ENCODE data around the gene CFAP52. TPM values are rescaled to one million over a fixed set of nuclear protein-coding genes. Genes with fewer than 3 reads are reported as not detected.
A peak's percentile ranks its signal among the peaks of the same experiment; 100 is the strongest.
"Not testable (repeated sequence)": the region's sequence is repeated elsewhere in the genome, so short reads cannot be mapped to it uniquely, and the experiment has no call there.

CFAP52 gene
- total RNA-seq, 5 donors from 2014 or later (not counting 1 experiment from before 2014, with no cell fraction given) = not detected

DNA sequence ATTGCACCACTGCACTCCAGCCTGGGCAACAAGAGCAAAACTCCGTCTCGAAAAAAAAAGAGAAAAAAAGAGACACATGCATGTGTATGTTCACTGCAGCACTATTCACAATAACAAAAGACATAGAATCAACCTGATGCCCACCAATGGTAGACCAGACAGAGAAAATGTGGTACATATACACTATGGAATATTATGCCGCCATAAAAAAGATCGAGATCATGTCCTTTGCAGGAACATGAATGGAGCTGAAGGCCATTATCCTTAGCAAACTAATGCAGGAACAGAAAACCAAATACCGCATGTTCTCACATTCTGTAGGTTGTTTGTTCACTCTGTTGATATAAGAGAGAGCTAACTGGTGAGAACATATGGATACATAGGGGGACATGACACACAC, 9.7 kb upstream of the CFAP52 start:
- H3K36me3 Mint-ChIP-seq = peaks cover 53% of the 10 kb centered on the region
- CTCF ChIA-PET = interaction anchor here (0.8 to 1.1 kb wide), 2 partner anchors 10 to 11 kb away, joined by 3 to 4 read pairs; partner anchors contain the start of gene CFAP52 (in 1 of the 2)
- Histone ChIP-seq H3K4me1 (ENCODE audit: control insufficient read depth in 1 of 2, extremely low read depth in 1 of 2, insufficient read depth in 2 of 2, low read length in 2 of 2) (peaks cover 0 to 11% of the 10 kb centered on the region in 2 experiments), H3K36me3 (ENCODE audit: control insufficient read depth in 2 of 2, extremely low read depth in 1 of 2, insufficient read depth in 1 of 2, low read length in 1 of 2) (peaks cover 6 to 13% of the 10 kb centered on the region in 2 donors), H3K27ac (ENCODE audit: low read length) (peak overlapping the region; percentile 41)
- ATAC-seq (replicated peaks in 1 of 4); H3K27me3 ChIP-seq (replicated peaks in 1 of 2; ENCODE audit: control insufficient read depth in 2 of 2, extremely low read depth in 1 of 2, insufficient read depth in 2 of 2, low read length in 1 of 2); H3K9me3 Mint-ChIP-seq; H3K4me3 ChIP-seq (ENCODE audit: control insufficient read depth in 1 of 2, extremely low read depth in 1 of 2, low read length in 1 of 2); H3K27me3 Mint-ChIP-seq; DNase-seq; POLR2A ChIA-PET; H3K9me3 ChIP-seq: not testable (repeated sequence)
- H3K4me3 Mint-ChIP-seq = peak overlapping the region in 1 of 3 donors; percentile 14
- H3K4me1 Mint-ChIP-seq = peaks cover 42 to 49% (median 47%) of the 10 kb centered on the region in 3 donors
- WGBS (ENCODE audit: insufficient coverage) = 100% methylated on average over 1 of the region's 5 CpGs
- peak overlapping the region; percentile 84 to 88 for H3K27ac Mint-ChIP-seq

DNA sequence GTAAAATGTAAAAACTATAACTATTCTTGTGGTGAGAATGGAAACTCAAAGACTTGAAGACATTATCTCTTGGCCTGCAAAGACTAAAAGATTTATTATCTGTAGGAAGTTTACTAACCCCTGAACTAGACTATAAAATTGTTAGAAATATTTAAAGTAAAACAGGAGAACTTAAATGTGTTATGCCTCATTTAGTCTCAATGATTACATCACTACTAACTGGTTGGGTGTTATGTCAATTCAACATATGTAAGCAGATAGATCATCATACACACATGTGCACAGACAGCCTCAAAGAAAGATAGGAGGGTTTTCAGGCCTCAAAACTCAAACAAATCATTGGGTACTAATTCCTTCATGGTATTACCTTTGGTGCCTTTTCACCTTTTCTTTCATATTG, 8.4 kb upstream of the CFAP52 start:
- Mint-ChIP-seq H3K9me3 (no peaks in the 10 kb centered on the region), H3K27ac (peak overlapping the region in 1 of 2 donors; percentile 8), H3K36me3 (peaks cover 45% of the 10 kb centered on the region), H3K4me3 (no peak overlapping the region), H3K27me3 (no peaks in the 10 kb centered on the region), H3K4me1 (peaks cover 40 to 44% (median 43%) of the 10 kb centered on the region in 3 donors)
- DNase-seq = no peak
- H3K27me3 ChIP-seq (replicated peaks in 1 of 2; ENCODE audit: control insufficient read depth in 2 of 2, extremely low read depth in 1 of 2, insufficient read depth in 2 of 2, low read length in 1 of 2) = no peaks in the 10 kb centered on the region
- H3K9me3 ChIP-seq = no peaks in the 10 kb centered on the region
- no peak for ATAC-seq (replicated peaks in 1 of 4)
- no peak overlapping the region for H3K4me3 ChIP-seq (ENCODE audit: control insufficient read depth in 1 of 2, extremely low read depth in 1 of 2, low read length in 1 of 2)
- peaks cover 6 to 13% of the 10 kb centered on the region in 2 donors for H3K36me3 ChIP-seq (ENCODE audit: control insufficient read depth in 2 of 2, extremely low read depth in 1 of 2, insufficient read depth in 1 of 2, low read length in 1 of 2)
- ChIA-PET CTCF (interaction anchor here in 1 of 2 donors (1.1 kb wide), 1 partner anchor 10 kb away, joined by 3 read pairs; no protein-coding TSS in a partner anchor), POLR2A (no interaction called here)
- peaks cover 0 to 11% of the 10 kb centered on the region in 2 experiments for H3K4me1 ChIP-seq (ENCODE audit: control insufficient read depth in 1 of 2, extremely low read depth in 1 of 2, insufficient read depth in 2 of 2, low read length in 2 of 2)
- H3K27ac ChIP-seq (ENCODE audit: low read length) = no peak overlapping the region

DNA sequence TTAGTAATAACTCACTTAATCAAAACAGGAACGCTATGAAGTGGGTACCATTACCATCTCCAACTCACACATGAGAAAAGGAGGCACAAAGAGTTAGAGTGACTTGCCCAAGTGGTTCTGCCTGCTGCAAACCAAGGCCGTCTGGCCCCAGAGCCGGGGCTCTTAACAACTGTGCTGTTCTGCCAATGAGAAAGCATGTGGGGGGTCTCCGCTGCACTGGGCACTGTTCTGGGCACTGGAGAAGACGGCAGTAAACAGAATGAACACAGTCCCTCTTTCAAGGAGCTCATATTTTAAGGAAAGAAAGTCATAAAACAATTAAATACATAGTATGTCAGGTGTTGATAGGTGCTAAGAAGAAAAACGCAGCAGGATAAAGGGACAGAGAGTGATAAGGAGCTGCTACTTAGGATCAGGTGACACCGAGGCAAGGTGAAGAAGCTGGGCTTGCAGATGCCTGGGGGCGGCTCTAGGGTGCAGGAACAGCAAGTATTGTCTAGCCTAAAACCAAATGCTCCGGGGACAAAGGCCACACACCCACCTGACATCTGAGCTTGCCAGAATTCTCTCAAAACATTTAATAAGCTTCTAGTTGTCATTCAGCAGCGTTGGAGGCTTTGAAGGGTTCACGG, 7.4 kb upstream of the CFAP52 start:
- no peaks in the 10 kb centered on the region for H3K27me3 ChIP-seq (replicated peaks in 1 of 2; ENCODE audit: control insufficient read depth in 2 of 2, extremely low read depth in 1 of 2, insufficient read depth in 2 of 2, low read length in 1 of 2)
- Mint-ChIP-seq H3K27me3 (no peaks in the 10 kb centered on the region), H3K4me3 (no peak overlapping the region), H3K4me1 (peaks cover 42 to 47% (median 47%) of the 10 kb centered on the region in 3 donors), H3K36me3 (peaks cover 38% of the 10 kb centered on the region), H3K27ac (no peak overlapping the region), H3K9me3 (no peaks in the 10 kb centered on the region)
- 95% methylated on average over 6 of the region's 11 CpGs for WGBS (ENCODE audit: insufficient coverage)
- peaks cover 6 to 13% of the 10 kb centered on the region in 2 donors for H3K36me3 ChIP-seq (ENCODE audit: control insufficient read depth in 2 of 2, extremely low read depth in 1 of 2, insufficient read depth in 1 of 2, low read length in 1 of 2)
- H3K4me3 ChIP-seq (ENCODE audit: control insufficient read depth in 1 of 2, extremely low read depth in 1 of 2, low read length in 1 of 2) = no peak overlapping the region
- CTCF ChIA-PET = no interaction called here
- H3K27ac ChIP-seq (ENCODE audit: low read length) = no peak overlapping the region
- POLR2A ChIA-PET = no interaction called here
- peaks cover 0 to 11% of the 10 kb centered on the region in 2 experiments for H3K4me1 ChIP-seq (ENCODE audit: control insufficient read depth in 1 of 2, extremely low read depth in 1 of 2, insufficient read depth in 2 of 2, low read length in 2 of 2)
- H3K9me3 ChIP-seq = no peaks in the 10 kb centered on the region
- ATAC-seq (replicated peaks in 1 of 4) (no peak), DNase-seq (no peak)

DNA sequence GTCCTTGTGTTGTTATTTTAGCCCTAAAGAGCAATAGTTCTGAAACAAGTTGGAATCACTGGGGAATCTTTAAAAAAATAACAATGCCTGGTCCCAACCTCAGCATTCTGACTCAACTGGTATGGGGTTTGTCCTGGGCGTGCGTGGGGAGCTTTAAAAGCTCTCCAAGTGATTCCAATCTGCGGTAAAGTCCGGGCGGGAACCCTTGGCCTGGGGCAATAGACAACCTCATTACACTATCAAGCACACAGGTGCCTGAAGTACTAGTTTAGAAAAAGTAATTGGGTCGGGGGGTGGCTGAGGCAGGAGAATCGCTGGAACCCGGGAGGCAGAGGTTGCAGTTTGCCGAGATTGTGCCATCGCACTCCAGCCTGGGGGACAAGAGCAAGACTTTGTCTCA, 5.2 kb upstream of the CFAP52 start:
- no peaks in the 10 kb centered on the region for H3K27me3 Mint-ChIP-seq

DNA sequence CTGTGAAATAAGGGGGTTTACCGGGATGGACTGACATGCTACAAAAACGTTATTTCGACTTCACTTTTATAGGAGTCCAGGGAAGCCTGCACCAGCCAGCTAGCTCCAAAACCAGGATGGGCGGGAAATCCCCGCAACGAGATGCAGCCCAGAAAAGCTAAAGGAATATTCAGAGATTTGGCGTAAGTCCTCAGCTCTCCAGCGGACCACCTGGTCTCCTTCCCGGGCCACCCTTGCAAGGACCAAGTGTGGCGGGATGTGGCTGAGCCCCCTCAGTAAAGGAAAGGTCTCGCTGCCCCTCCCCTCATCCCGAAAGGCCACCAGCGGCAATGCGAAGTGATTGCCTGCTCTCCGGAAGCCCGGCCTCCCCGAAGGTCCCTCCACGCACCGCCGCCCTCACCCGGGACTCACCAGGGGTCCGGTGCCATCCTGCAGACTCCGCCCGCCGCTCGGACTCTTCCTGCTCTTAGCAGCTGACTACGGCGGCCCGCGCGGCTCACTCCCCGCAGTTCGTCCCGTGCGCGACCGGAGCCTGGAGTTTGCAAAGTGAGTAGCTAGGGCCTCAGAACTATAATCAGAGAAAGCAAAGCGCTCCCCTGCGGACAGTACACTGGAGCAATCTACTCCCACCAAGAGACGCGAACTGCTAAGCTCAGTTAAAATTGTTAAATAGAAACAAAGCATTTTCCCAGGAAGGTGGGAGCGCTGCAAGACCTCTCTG, 901 bp upstream of the CFAP52 start, which contains the start of gene STX8:
STX8 (minus strand) TSS at position 440 of the 721 bp plus-strand sequence; CDS start at position 428, 12 bp downstream.
- peaks cover 38 to 39% (median 38%) of the 10 kb centered on the region in 3 donors for H3K4me1 Mint-ChIP-seq

More for the DNA sequence above, 5.2 kb upstream of the CFAP52 start:
- Mint-ChIP-seq H3K36me3 (peaks cover 26% of the 10 kb centered on the region), H3K4me1 (peaks cover 36 to 38% (median 37%) of the 10 kb centered on the region in 3 donors), H3K27ac (no peak overlapping the region), H3K9me3 (no peaks in the 10 kb centered on the region), H3K4me3 (no peak overlapping the region)
- Histone ChIP-seq H3K27me3 (replicated peaks in 1 of 2; ENCODE audit: control insufficient read depth in 2 of 2, extremely low read depth in 1 of 2, insufficient read depth in 2 of 2, low read length in 1 of 2) (no peaks in the 10 kb centered on the region), H3K27ac (ENCODE audit: low read length) (no peak overlapping the region), H3K4me1 (ENCODE audit: control insufficient read depth in 1 of 2, extremely low read depth in 1 of 2, insufficient read depth in 2 of 2, low read length in 2 of 2) (peaks cover 4 to 12% of the 10 kb centered on the region in 2 experiments), H3K9me3 (no peaks in the 10 kb centered on the region), H3K4me3 (ENCODE audit: control insufficient read depth in 1 of 2, extremely low read depth in 1 of 2, low read length in 1 of 2) (no peak overlapping the region), H3K36me3 (ENCODE audit: control insufficient read depth in 2 of 2, extremely low read depth in 1 of 2, insufficient read depth in 1 of 2, low read length in 1 of 2) (peaks cover 4 to 13% of the 10 kb centered on the region in 2 donors)
- ATAC-seq (replicated peaks in 1 of 4) (no peak), DNase-seq (no peak)
- 100% methylated on average over 2 of the region's 10 CpGs for WGBS (ENCODE audit: insufficient coverage)
- ChIA-PET CTCF (no interaction called here), POLR2A (no interaction called here)

DNA sequence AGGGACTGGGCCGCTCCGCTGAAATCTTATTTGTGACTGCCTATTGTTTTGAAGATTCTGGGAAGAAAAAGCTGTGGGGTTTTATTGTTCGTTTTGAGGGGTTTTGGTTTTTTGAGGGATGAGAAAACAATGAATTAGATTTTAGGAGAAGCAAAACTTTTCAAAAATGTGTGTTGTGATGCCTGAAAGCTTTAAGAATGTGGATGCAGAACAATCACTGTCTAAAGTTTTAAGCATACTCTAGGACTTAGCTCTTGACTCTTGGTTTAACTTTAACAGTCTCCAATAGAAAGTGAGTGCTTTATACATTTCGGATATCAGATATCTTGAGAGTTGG, 899 bp downstream of the CFAP52 start:
- Mint-ChIP-seq H3K4me3 (peak overlapping the region; percentile 94 to 97 (median 95)), H3K27ac (peak overlapping the region in 1 of 2 donors; percentile 34), H3K27me3 (peaks cover 0 to 2% of the 10 kb centered on the region in 2 donors), H3K36me3 (no peaks in the 10 kb centered on the region), H3K9me3 (no peaks in the 10 kb centered on the region), H3K4me1 (peaks cover 33 to 34% (median 34%) of the 10 kb centered on the region in 3 donors)
- Histone ChIP-seq H3K4me3 (ENCODE audit: control insufficient read depth in 1 of 2, extremely low read depth in 1 of 2, low read length in 1 of 2) (no peak overlapping the region), H3K27ac (ENCODE audit: low read length) (no peak overlapping the region), H3K36me3 (ENCODE audit: control insufficient read depth in 2 of 2, extremely low read depth in 1 of 2, insufficient read depth in 1 of 2, low read length in 1 of 2) (no peaks in the 10 kb centered on the region), H3K9me3 (no peaks in the 10 kb centered on the region), H3K27me3 (replicated peaks in 1 of 2; ENCODE audit: control insufficient read depth in 2 of 2, extremely low read depth in 1 of 2, insufficient read depth in 2 of 2, low read length in 1 of 2) (peaks cover 0 to 5% of the 10 kb centered on the region in 2 experiments), H3K4me1 (ENCODE audit: control insufficient read depth in 1 of 2, extremely low read depth in 1 of 2, insufficient read depth in 2 of 2, low read length in 2 of 2) (peaks cover 11 to 15% of the 10 kb centered on the region in 2 experiments)
- WGBS (ENCODE audit: insufficient coverage) = 25% methylated on average over 4 of the region's 4 CpGs
- POLR2A ChIA-PET = no interaction called here
- no peak for DNase-seq
- no peak for ATAC-seq (replicated peaks in 1 of 4)
- CTCF ChIA-PET = interaction anchor here (0.6 to 1.8 kb wide), 6 partner anchors 10 to 1081 kb away, joined by 3 to 5 read pairs (median 3); no protein-coding TSS in a partner anchor

More for the DNA sequence above, 901 bp upstream of the CFAP52 start, which contains the start of gene STX8:
- DNase-seq (peak; percentile 50 to 81 (median 64)), ATAC-seq (replicated peaks in 1 of 4) (peak; percentile 67 to 75 (median 73))
- Histone ChIP-seq H3K4me1 (ENCODE audit: control insufficient read depth in 1 of 2, extremely low read depth in 1 of 2, insufficient read depth in 2 of 2, low read length in 2 of 2) (peaks cover 11 to 15% of the 10 kb centered on the region in 2 experiments), H3K9me3 (no peaks in the 10 kb centered on the region), H3K36me3 (ENCODE audit: control insufficient read depth in 2 of 2, extremely low read depth in 1 of 2, insufficient read depth in 1 of 2, low read length in 1 of 2) (peaks cover 0 to 2% of the 10 kb centered on the region in 2 donors), H3K27ac (ENCODE audit: low read length) (peak within 1 kb of the TSS; percentile 53), H3K4me3 (ENCODE audit: control insufficient read depth in 1 of 2, extremely low read depth in 1 of 2, low read length in 1 of 2) (peak within 1 kb of the TSS; percentile 87 to 93), H3K27me3 (replicated peaks in 1 of 2; ENCODE audit: control insufficient read depth in 2 of 2, extremely low read depth in 1 of 2, insufficient read depth in 2 of 2, low read length in 1 of 2) (peaks cover 0 to 5% of the 10 kb centered on the region in 2 experiments)
- CTCF ChIA-PET = interaction anchor here in 1 of 2 donors (1.2 kb wide), 1 partner anchor 9 kb away, joined by 4 read pairs; no protein-coding TSS in a partner anchor
- Mint-ChIP-seq H3K9me3 (no peaks in the 10 kb centered on the region), H3K27ac (peak within 1 kb of the TSS; percentile 86 to 89), H3K36me3 (peaks cover 2% of the 10 kb centered on the region), H3K27me3 (no peaks in the 10 kb centered on the region), H3K4me3 (peak within 1 kb of the TSS; percentile 94 to 97 (median 95))
- POLR2A ChIA-PET = no interaction called here
- under 1% methylated on average over 40 of the region's 42 CpGs for WGBS (ENCODE audit: insufficient coverage)

All from T-cell (primary cell).